ENCODE data around the gene FUBP1. TPM values are rescaled to one million over a fixed set of nuclear protein-coding genes. Genes with fewer than 3 reads are reported as not detected.

Gene FUBP1
- total RNA-seq, 2 experiments from 2014 or later = 234 to 301 TPM

DNA sequence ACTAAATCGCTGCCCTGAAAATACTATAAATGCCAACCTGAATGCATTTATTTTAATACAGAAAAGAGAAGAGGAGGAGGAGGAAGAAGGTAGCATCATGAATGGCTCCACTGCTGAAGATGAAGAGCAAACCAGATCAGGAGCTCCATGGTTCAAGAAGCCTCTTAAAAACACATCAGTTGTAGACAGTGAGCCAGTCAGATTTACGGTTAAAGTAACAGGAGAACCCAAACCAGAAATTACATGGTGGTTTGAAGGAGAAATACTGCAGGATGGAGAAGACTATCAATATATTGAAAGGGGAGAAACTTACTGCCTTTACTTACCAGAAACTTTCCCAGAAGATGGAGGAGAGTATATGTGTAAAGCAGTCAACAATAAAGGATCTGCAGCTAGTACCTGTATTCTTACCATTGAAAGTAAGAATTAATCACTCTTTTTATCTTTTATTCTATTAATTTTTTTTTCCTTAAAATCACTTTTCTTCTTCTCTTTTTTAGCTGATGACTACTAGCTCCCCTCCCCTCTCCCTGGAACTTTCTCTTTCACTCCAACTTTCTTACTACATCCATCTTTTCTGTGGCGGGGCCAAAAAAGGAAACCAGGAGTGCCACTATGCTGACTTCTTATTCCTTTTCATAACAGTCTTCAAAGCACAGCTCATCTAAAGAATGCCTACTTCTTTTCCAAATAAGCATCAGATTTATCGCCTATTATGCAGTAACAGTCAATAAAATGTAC lies 36.3 kb downstream of the FUBP1 start:
- Histone ChIP-seq H3K4me3 (ENCODE audit: low read depth, low read length, poor library complexity, severe bottlenecking) (no peak overlapping the region), H3K27ac (ENCODE audit: low read depth, low read length, poor library complexity, severe bottlenecking) (no peak overlapping the region), H3K9me2 (ENCODE audit: insufficient read depth, low read length) (no peaks in the 10 kb centered on the region), H2AFZ (ENCODE audit: low read length) (no peak overlapping the region), H3K36me3 (ENCODE audit: insufficient read depth, low read length) (peaks cover 67% of the 10 kb centered on the region), H3K4me1 (ENCODE audit: insufficient read depth, low read length, poor library complexity, severe bottlenecking) (no peaks in the 10 kb centered on the region), H4K20me1 (ENCODE audit: insufficient read depth, low read length) (peaks cover 9% of the 10 kb centered on the region; the same call in 1 of the 2 replicates), H3K79me2 (ENCODE audit: insufficient read depth, low read depth, low read length) (no peaks in the 10 kb centered on the region; the same call in 1 of the 2 replicates), H3K4me2 (ENCODE audit: low read length) (no peak overlapping the region), H3K9me3 (ENCODE audit: low read length) (no peaks in the 10 kb centered on the region)
- no TSS peak for BruUV-seq (replicated peaks)
- ChIA-PET CTCF (ENCODE audit: unreplicated experiment) (no interaction called here), POLR2A (interaction anchor here (0.6 to 1.9 kb wide), 6 partner anchors 19 to 701 kb away, joined by 3 to 6 read pairs (median 3); partner anchors contain the start of gene FUBP1)
- DNase-seq (ENCODE audit: low spot score) = no peak
- no peak for TF ChIP-seq EZH2phosphoT487 (IDR thresholded peaks at IDR 0.05; ENCODE audit: borderline replicate concordance, low read depth, low read length)
- TF ChIP-seq, protein P1, sequence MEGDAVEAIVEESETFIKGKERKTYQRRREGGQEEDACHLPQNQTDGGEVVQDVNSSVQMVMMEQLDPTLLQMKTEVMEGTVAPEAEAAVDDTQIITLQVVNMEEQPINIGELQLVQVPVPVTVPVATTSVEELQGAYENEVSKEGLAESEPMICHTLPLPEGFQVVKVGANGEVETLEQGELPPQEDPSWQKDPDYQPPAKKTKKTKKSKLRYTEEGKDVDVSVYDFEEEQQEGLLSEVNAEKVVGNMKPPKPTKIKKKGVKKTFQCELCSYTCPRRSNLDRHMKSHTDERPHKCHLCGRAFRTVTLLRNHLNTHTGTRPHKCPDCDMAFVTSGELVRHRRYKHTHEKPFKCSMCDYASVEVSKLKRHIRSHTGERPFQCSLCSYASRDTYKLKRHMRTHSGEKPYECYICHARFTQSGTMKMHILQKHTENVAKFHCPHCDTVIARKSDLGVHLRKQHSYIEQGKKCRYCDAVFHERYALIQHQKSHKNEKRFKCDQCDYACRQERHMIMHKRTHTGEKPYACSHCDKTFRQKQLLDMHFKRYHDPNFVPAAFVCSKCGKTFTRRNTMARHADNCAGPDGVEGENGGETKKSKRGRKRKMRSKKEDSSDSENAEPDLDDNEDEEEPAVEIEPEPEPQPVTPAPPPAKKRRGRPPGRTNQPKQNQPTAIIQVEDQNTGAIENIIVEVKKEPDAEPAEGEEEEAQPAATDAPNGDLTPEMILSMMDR (conservative IDR thresholded peaks at IDR 0.05; ENCODE audit: low read length) = no peak
- intact Hi-C loops (cut with micrococcal nuclease; ENCODE audit: unreplicated experiment) = no loop called here

DNA sequence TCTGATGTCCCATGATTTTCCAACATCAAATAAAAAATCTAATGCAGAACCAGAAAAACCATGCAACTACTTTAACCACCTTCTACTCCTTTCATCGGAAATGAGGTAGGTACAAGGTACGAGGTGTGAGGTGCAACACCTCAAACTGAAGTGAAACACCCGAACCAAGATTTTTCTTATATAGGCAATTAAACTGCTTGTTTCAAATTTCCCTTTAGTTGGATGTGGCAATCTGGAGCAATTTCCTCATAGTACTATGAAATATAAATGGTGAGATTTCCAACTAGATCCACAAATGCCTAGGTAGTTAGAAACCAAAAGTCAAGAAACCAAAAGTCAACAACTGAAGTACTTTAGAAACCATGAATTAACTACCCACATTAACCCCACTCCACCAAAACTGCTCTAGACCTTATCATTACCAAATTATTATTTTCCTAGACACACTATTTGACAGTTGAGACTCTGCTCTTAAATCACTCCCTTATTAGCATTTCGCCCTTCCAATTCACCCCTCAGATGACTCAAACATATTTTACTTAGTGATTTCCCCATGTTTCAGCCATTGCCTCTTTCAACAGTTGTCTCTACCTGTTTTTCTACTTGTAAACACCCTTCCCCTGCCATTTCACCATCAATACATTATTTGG lies 37.8 kb downstream of the FUBP1 start:
- CTCF ChIA-PET (ENCODE audit: unreplicated experiment) = no interaction called here
- Histone ChIP-seq H3K4me1 (ENCODE audit: insufficient read depth, low read length, poor library complexity, severe bottlenecking) (no peaks in the 10 kb centered on the region), H3K9me3 (ENCODE audit: low read length) (no peaks in the 10 kb centered on the region), H3K4me3 (ENCODE audit: low read depth, low read length, poor library complexity, severe bottlenecking) (no peak overlapping the region), H3K9me2 (ENCODE audit: insufficient read depth, low read length) (no peaks in the 10 kb centered on the region), H2AFZ (ENCODE audit: low read length) (no peak overlapping the region), H3K79me2 (ENCODE audit: insufficient read depth, low read depth, low read length) (no peaks in the 10 kb centered on the region), H3K36me3 (ENCODE audit: insufficient read depth, low read length) (peaks cover 52% of the 10 kb centered on the region), H3K27ac (ENCODE audit: low read depth, low read length, poor library complexity, severe bottlenecking) (no peak overlapping the region), H3K4me2 (ENCODE audit: low read length) (no peak overlapping the region), H4K20me1 (ENCODE audit: insufficient read depth, low read length) (no peaks in the 10 kb centered on the region)
- intact Hi-C loops (cut with micrococcal nuclease; ENCODE audit: unreplicated experiment) = no loop called here
- no peak for TF ChIP-seq EZH2phosphoT487 (IDR thresholded peaks at IDR 0.05; ENCODE audit: borderline replicate concordance, low read depth, low read length)
- TF ChIP-seq, protein P1 (conservative IDR thresholded peaks at IDR 0.05; ENCODE audit: low read length) = no peak
- POLR2A ChIA-PET = interaction anchor here (0.6 kb wide), 1 partner anchor 257 kb away, joined by 3 read pairs; no protein-coding TSS in a partner anchor
- no TSS peak for BruUV-seq (replicated peaks)
- no peak for DNase-seq (ENCODE audit: low spot score)

DNA sequence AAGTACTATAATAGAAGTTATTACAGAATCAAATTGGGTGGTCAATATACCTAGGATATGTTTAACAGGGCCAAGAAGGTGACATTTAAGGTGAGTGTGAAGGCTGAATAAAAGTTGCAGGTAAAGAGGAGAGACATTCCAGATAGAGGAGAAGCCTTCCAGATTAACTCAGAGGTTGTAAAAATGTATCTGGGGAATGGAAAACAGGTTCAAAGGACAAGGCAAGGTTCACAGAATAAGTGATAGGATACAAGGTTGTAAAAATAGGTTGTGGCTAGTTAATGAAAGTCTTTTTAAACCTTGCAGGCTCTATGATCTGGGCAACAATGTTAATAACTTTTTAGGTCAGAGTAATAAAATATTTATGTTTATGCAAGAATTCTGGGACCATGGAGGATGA lies 40.2 kb downstream of the FUBP1 start:
- Histone ChIP-seq H3K36me3 (ENCODE audit: insufficient read depth, low read length) (peaks cover 29% of the 10 kb centered on the region), H3K4me1 (ENCODE audit: insufficient read depth, low read length, poor library complexity, severe bottlenecking) (no peaks in the 10 kb centered on the region), H3K4me3 (ENCODE audit: low read depth, low read length, poor library complexity, severe bottlenecking) (no peak overlapping the region), H3K79me2 (ENCODE audit: insufficient read depth, low read depth, low read length) (no peaks in the 10 kb centered on the region), H4K20me1 (ENCODE audit: insufficient read depth, low read length) (no peaks in the 10 kb centered on the region), H3K4me2 (ENCODE audit: low read length) (no peak overlapping the region), H2AFZ (ENCODE audit: low read length) (no peak overlapping the region), H3K9me2 (ENCODE audit: insufficient read depth, low read length) (no peaks in the 10 kb centered on the region), H3K27ac (ENCODE audit: low read depth, low read length, poor library complexity, severe bottlenecking) (no peak overlapping the region), H3K9me3 (ENCODE audit: low read length) (no peaks in the 10 kb centered on the region)
- DNase-seq (ENCODE audit: low spot score) = no peak
- BruUV-seq (replicated peaks) = no TSS peak
- POLR2A ChIA-PET = interaction anchor here (1.4 kb wide), 1 partner anchor 15 kb away, joined by 4 read pairs; no protein-coding TSS in a partner anchor
- intact Hi-C loops (cut with micrococcal nuclease; ENCODE audit: unreplicated experiment) = no loop called here
- TF ChIP-seq, protein P1 (conservative IDR thresholded peaks at IDR 0.05; ENCODE audit: low read length) = no peak
- TF ChIP-seq EZH2phosphoT487 (IDR thresholded peaks at IDR 0.05; ENCODE audit: borderline replicate concordance, low read depth, low read length) = no peak
- CTCF ChIA-PET (ENCODE audit: unreplicated experiment) = no interaction called here

All from OCI-LY7 (cell line).